ENCODE measurements around the gene KNCN.

- no peak for TF ChIP-seq REST (IDR thresholded peaks at IDR 0.05; ENCODE audit: borderline replicate concordance)
- no peak for TF ChIP-seq EZH2 (IDR thresholded peaks at IDR 0.05; ENCODE audit: borderline replicate concordance, insufficient read depth, low read length, poor library complexity, severe bottlenecking)
- no peak for TF ChIP-seq SMC3 (conservative IDR thresholded peaks at IDR 0.05; ENCODE audit: poor library complexity)
- TF ChIP-seq EP300 (conservative IDR thresholded peaks at IDR 0.05; ENCODE audit: poor library complexity, severe bottlenecking), result no peak
- TF ChIP-seq CTCF (IDR thresholded peaks at IDR 0.05; ENCODE audit: poor library complexity, severe bottlenecking), result no peak
- TF ChIP-seq POLR2AphosphoS5 (IDR thresholded peaks at IDR 0.05), result no peak
- TF ChIP-seq RAD21 (conservative IDR thresholded peaks at IDR 0.05), result no peak
These were observed 40.5 kb downstream of the KNCN start for GRCh38 chr1:46510998-46511365.
